Trophoblast cell (in vitro differentiated cells and primary cell): ENCODE measurements around the gene COL4A4.

ENCODE experiments used
- DNase-seq, 2 donors: peaks; one replicate each; pipeline ENCODE4 v3.0.0-alpha.2; 2016
- H2AFZ ChIP-seq: 2 replicates; pipeline ENCODE4 v1.6.1; 2013; ENCODE audit warnings: low read length, moderate library complexity, mild to moderate bottlenecking; ENCODE audit not compliant: insufficient read depth, poor library complexity
- H2AK5ac ChIP-seq: 2 replicates; pipeline ENCODE4 v1.6.1; 2013; ENCODE audit warnings: mild to moderate bottlenecking, low read length
- H2BK120ac ChIP-seq: 2 replicates; pipeline ENCODE4 v1.6.1; 2013; ENCODE audit warnings: low read length, mild to moderate bottlenecking, moderate library complexity; ENCODE audit not compliant: insufficient read depth, poor library complexity
- H2BK12ac ChIP-seq: 2 replicates; pipeline ENCODE4 v1.6.1; 2013; ENCODE audit warnings: mild to moderate bottlenecking, low read length, moderate library complexity
- H2BK5ac ChIP-seq: 2 replicates; pipeline ENCODE4 v1.6.1; 2013; ENCODE audit warnings: low read length, low read depth, moderate library complexity, mild to moderate bottlenecking; ENCODE audit not compliant: poor library complexity
- H3K14ac ChIP-seq: 2 replicates; pipeline ENCODE4 v1.6.1; 2013; ENCODE audit warnings: mild to moderate bottlenecking, low read length
- H3K18ac ChIP-seq: 2 replicates; pipeline ENCODE4 v1.6.1; 2013; ENCODE audit warnings: mild to moderate bottlenecking, low read length
- H3K23ac ChIP-seq: 2 replicates; pipeline ENCODE4 v1.6.1; 2013; ENCODE audit warnings: low read length
- H3K27ac ChIP-seq: 2 replicates; pipeline ENCODE4 v1.5.1; 2013; ENCODE audit warnings: low read depth, mild to moderate bottlenecking, inconsistent platforms, low read length, moderate library complexity
- H3K27me3 ChIP-seq: 2 replicates; pipeline ENCODE4 v1.6.1; 2013; ENCODE audit warnings: inconsistent platforms, mild to moderate bottlenecking, low read length, moderate library complexity; ENCODE audit not compliant: insufficient read depth
- H3K36me3 ChIP-seq, 2 experiments: 1 replicate in 1 of 2; 2 replicates in 1 of 2; pipeline ENCODE4 v1.6.1; 2013; ENCODE audit warnings: low read length in 2 of 2, mild to moderate bottlenecking in 2 of 2, moderate library complexity in 1 of 2; ENCODE audit not compliant: insufficient read depth in 2 of 2, control insufficient read depth in 1 of 2
- H3K4ac ChIP-seq: 2 replicates; pipeline ENCODE4 v1.6.1; 2013; ENCODE audit warnings: low read depth, mild to moderate bottlenecking, low read length, moderate library complexity
- H3K4me1 ChIP-seq, 2 experiments: 1 replicate in 1 of 2; 2 replicates in 1 of 2; pipeline ENCODE4 v1.6.1; 2013; ENCODE audit warnings: low read length in 2 of 2, mild to moderate bottlenecking in 2 of 2, moderate library complexity in 1 of 2; ENCODE audit not compliant: insufficient read depth in 2 of 2, control insufficient read depth in 1 of 2
- H3K4me2 ChIP-seq: 2 replicates; pipeline ENCODE4 v1.6.1; 2013; ENCODE audit warnings: inconsistent platforms, mild to moderate bottlenecking, low read length, moderate library complexity
- H3K4me3 ChIP-seq: 2 replicates; pipeline ENCODE4 v1.5.1; 2013; ENCODE audit warnings: mild to moderate bottlenecking, low read depth, low read length, inconsistent platforms
- H3K79me1 ChIP-seq: one replicate; pipeline ENCODE4 v1.6.1; 2013; ENCODE audit warnings: low read length
- H3K79me2 ChIP-seq: 2 replicates; pipeline ENCODE4 v1.6.1; 2013; ENCODE audit warnings: low read length, mild to moderate bottlenecking; ENCODE audit not compliant: control insufficient read depth, insufficient read depth, poor library complexity
- H3K9ac ChIP-seq: 2 replicates; pipeline ENCODE4 v1.6.1; 2013; ENCODE audit warnings: mild to moderate bottlenecking, low read length
- H3K9me3 ChIP-seq: 2 replicates; pipeline ENCODE4 v1.6.1; 2013; ENCODE audit warnings: low read depth, mild to moderate bottlenecking, control low read depth, inconsistent platforms, low read length; ENCODE audit not compliant: insufficient read depth
- H4K12ac ChIP-seq: 2 replicates; pipeline ENCODE4 v1.6.1; 2013; ENCODE audit warnings: low read depth, mild to moderate bottlenecking, low read length, moderate library complexity
- H4K8ac ChIP-seq: 2 replicates; pipeline ENCODE4 v1.6.1; 2013; ENCODE audit warnings: low read depth, mild to moderate bottlenecking, low read length, moderate library complexity
- H4K91ac ChIP-seq: one replicate; pipeline ENCODE4 v1.6.1; 2013; ENCODE audit warnings: low read depth, mild to moderate bottlenecking, low read length, moderate library complexity
- WGBS: extraction: QIAGEN DNeasy Blood & Tissue Kit; methylation state at CpG from one replicate; pipeline ENCODE4 v1.1.7; 2013; ENCODE audit warnings: missing lambda C conversion rate; ENCODE audit not compliant: insufficient read length, insufficient coverage; ENCODE audit errors: extremely low coverage; 5-methylcytosine and 5-hydroxymethylcytosine counted together

COL4A4 gene

GRCh38 chr2:227097495-227098161 lies 66.4 kb downstream of the COL4A4 start:
- H4K8ac ChIP-seq = no peak overlapping the region
- DNase-seq = no peak
- no peak overlapping the region for H3K4ac ChIP-seq
- WGBS = no CpG with 5 or more reads among the region's 5 CpGs
- no peak overlapping the region for H3K14ac ChIP-seq
- H3K27ac ChIP-seq = no peak overlapping the region
- H4K91ac ChIP-seq = no peak overlapping the region
- H3K79me2 ChIP-seq = no peaks in the 10 kb centered on the region
- H3K23ac ChIP-seq = no peak overlapping the region
- no peak overlapping the region for H4K12ac ChIP-seq
- no peaks in the 10 kb centered on the region for H3K4me1 ChIP-seq
- no peak overlapping the region for H3K9ac ChIP-seq
- no peak overlapping the region for H3K4me3 ChIP-seq
- H2BK12ac ChIP-seq = no peak overlapping the region
- H2AK5ac ChIP-seq = no peak overlapping the region
- H2AFZ ChIP-seq = no peak overlapping the region
- H3K4me2 ChIP-seq = no peak overlapping the region
- no peak overlapping the region for H3K18ac ChIP-seq
- no peaks in the 10 kb centered on the region for H3K36me3 ChIP-seq
- no peaks in the 10 kb centered on the region for H3K79me1 ChIP-seq
- H2BK120ac ChIP-seq = no peak overlapping the region
- no peak overlapping the region for H2BK5ac ChIP-seq
- H3K9me3 ChIP-seq = peaks cover 2% of the 10 kb centered on the region
- H3K27me3 ChIP-seq = no peaks in the 10 kb centered on the region

GRCh38 chr2:227095346-227095745 lies 68.7 kb downstream of the COL4A4 start:
- no peak overlapping the region for H3K4me2 ChIP-seq
- H3K23ac ChIP-seq = no peak overlapping the region
- H3K9ac ChIP-seq = no peak overlapping the region
- H2BK5ac ChIP-seq = no peak overlapping the region
- H2AFZ ChIP-seq = no peak overlapping the region
- no CpG with 5 or more reads among the region's 4 CpGs for WGBS
- H3K4me3 ChIP-seq = no peak overlapping the region
- no peak overlapping the region for H2BK12ac ChIP-seq
- H3K9me3 ChIP-seq = peaks cover 2% of the 10 kb centered on the region
- no peak overlapping the region for H4K91ac ChIP-seq
- H3K79me1 ChIP-seq = no peaks in the 10 kb centered on the region
- H3K4ac ChIP-seq = no peak overlapping the region
- no peaks in the 10 kb centered on the region for H3K79me2 ChIP-seq
- no peaks in the 10 kb centered on the region for H3K4me1 ChIP-seq
- H3K14ac ChIP-seq = no peak overlapping the region
- no peak for DNase-seq
- H3K27ac ChIP-seq = no peak overlapping the region
- H3K18ac ChIP-seq = no peak overlapping the region
- H2AK5ac ChIP-seq = no peak overlapping the region
- H2BK120ac ChIP-seq = no peak overlapping the region
- no peaks in the 10 kb centered on the region for H3K36me3 ChIP-seq
- no peaks in the 10 kb centered on the region for H3K27me3 ChIP-seq
- H4K8ac ChIP-seq = no peak overlapping the region
- H4K12ac ChIP-seq = no peak overlapping the region

GRCh38 chr2:227082286-227082685 lies 81.7 kb downstream of the COL4A4 start:
- no peak overlapping the region for H2AK5ac ChIP-seq
- no peak overlapping the region for H2AFZ ChIP-seq
- H3K23ac ChIP-seq = no peak overlapping the region
- no peak overlapping the region for H3K9ac ChIP-seq
- H4K12ac ChIP-seq = no peak overlapping the region
- no peaks in the 10 kb centered on the region for H3K9me3 ChIP-seq
- no peak overlapping the region for H3K27ac ChIP-seq
- no peak overlapping the region for H3K14ac ChIP-seq
- no peak overlapping the region for H2BK12ac ChIP-seq
- H3K4me1 ChIP-seq = no peaks in the 10 kb centered on the region
- H3K4me3 ChIP-seq = no peak overlapping the region
- no peak overlapping the region for H2BK120ac ChIP-seq
- no peak overlapping the region for H3K18ac ChIP-seq
- H4K91ac ChIP-seq = no peak overlapping the region
- no peak for DNase-seq
- H3K27me3 ChIP-seq = no peaks in the 10 kb centered on the region
- H2BK5ac ChIP-seq = no peak overlapping the region
- no peaks in the 10 kb centered on the region for H3K79me2 ChIP-seq
- no peak overlapping the region for H4K8ac ChIP-seq
- no peak overlapping the region for H3K4ac ChIP-seq
- WGBS = no CpG with 5 or more reads among the region's 1 CpG
- no peaks in the 10 kb centered on the region for H3K36me3 ChIP-seq
- H3K79me1 ChIP-seq = no peaks in the 10 kb centered on the region
- H3K4me2 ChIP-seq = no peak overlapping the region

- no peak overlapping the region for H3K18ac ChIP-seq
- H4K8ac ChIP-seq = no peak overlapping the region
- H3K9me3 ChIP-seq = no peaks in the 10 kb centered on the region
- H3K4me3 ChIP-seq = no peak overlapping the region
- no peak overlapping the region for H2AK5ac ChIP-seq
- no peak overlapping the region for H3K14ac ChIP-seq
- H2AFZ ChIP-seq = no peak overlapping the region
- H3K4ac ChIP-seq = no peak overlapping the region
- no peak overlapping the region for H2BK12ac ChIP-seq
- no peak overlapping the region for H2BK120ac ChIP-seq
- peak; percentile 9 to 55 for DNase-seq
- no peak overlapping the region for H4K91ac ChIP-seq
- H3K79me2 ChIP-seq = no peaks in the 10 kb centered on the region
- H3K27me3 ChIP-seq = no peaks in the 10 kb centered on the region
- H3K23ac ChIP-seq = no peak overlapping the region
- H4K12ac ChIP-seq = no peak overlapping the region
- H3K4me1 ChIP-seq = no peaks in the 10 kb centered on the region
- no peak overlapping the region for H2BK5ac ChIP-seq
- no peaks in the 10 kb centered on the region for H3K79me1 ChIP-seq
- no peak overlapping the region for H3K9ac ChIP-seq
- no CpG with 5 or more reads among the region's 6 CpGs for WGBS
- no peak overlapping the region for H3K27ac ChIP-seq
- H3K4me2 ChIP-seq = no peak overlapping the region
- H3K36me3 ChIP-seq = no peaks in the 10 kb centered on the region
These were observed 84.3 kb downstream of the COL4A4 start for GRCh38 chr2:227079726-227080125.
